ENCODE measurements around the gene SORL1. TPM values are rescaled to one million over a fixed set of nuclear protein-coding genes. Genes with fewer than 3 reads are reported as not detected.

SORL1 gene
- total RNA-seq, 1 experiment from 2014 or later = 4.9 TPM

GRCh38 chr11:121659811-121660210 is 207.7 kb downstream of the SORL1 start:
- H4K20me1 ChIP-seq (ENCODE audit: insufficient read depth) = no peaks in the 10 kb centered on the region
- no TSS peak for BruUV-seq (replicated peaks)
- peaks cover 6% of the 10 kb centered on the region; the same call in 1 of the 2 replicates for H3K4me1 ChIP-seq (replicated peaks; ENCODE audit: insufficient read depth)
- H3K27ac ChIP-seq = no peak overlapping the region
- H3K36me3 ChIP-seq (ENCODE audit: low read depth) = no peaks in the 10 kb centered on the region
- TF ChIP-seq EZH2 (IDR thresholded peaks at IDR 0.05; ENCODE audit: low read depth) = no peak
- TF ChIP-seq, protein P1, sequence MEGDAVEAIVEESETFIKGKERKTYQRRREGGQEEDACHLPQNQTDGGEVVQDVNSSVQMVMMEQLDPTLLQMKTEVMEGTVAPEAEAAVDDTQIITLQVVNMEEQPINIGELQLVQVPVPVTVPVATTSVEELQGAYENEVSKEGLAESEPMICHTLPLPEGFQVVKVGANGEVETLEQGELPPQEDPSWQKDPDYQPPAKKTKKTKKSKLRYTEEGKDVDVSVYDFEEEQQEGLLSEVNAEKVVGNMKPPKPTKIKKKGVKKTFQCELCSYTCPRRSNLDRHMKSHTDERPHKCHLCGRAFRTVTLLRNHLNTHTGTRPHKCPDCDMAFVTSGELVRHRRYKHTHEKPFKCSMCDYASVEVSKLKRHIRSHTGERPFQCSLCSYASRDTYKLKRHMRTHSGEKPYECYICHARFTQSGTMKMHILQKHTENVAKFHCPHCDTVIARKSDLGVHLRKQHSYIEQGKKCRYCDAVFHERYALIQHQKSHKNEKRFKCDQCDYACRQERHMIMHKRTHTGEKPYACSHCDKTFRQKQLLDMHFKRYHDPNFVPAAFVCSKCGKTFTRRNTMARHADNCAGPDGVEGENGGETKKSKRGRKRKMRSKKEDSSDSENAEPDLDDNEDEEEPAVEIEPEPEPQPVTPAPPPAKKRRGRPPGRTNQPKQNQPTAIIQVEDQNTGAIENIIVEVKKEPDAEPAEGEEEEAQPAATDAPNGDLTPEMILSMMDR (conservative IDR thresholded peaks at IDR 0.05) = no peak
- no peaks in the 10 kb centered on the region for H3K9me2 ChIP-seq (ENCODE audit: insufficient read depth)
- no peak overlapping the region for H3K4me3 ChIP-seq
- CTCF ChIA-PET = no interaction called here
- intact Hi-C loops (cut with micrococcal nuclease; ENCODE audit: unreplicated experiment) = loop anchor here (10.0 kb wide), 2 partner anchors 475 to 1125 kb away; no protein-coding TSS in a partner anchor
- H3K4me2 ChIP-seq = no peak overlapping the region
- H2AFZ ChIP-seq = no peak overlapping the region
- no peaks in the 10 kb centered on the region for H3K79me2 ChIP-seq (ENCODE audit: low read depth)
- no peaks in the 10 kb centered on the region for H3F3A ChIP-seq (ENCODE audit: insufficient read depth, low read depth)
- no peaks in the 10 kb centered on the region for H3K9me3 ChIP-seq (ENCODE audit: insufficient read depth, low read depth)
- DNase-seq = no peak
- 0 out of 2 replicates have a peak, but pooled peaks cover 8% of the 10 kb centered on the region for H3K27me3 ChIP-seq (ENCODE audit: insufficient read depth, low read depth)
- POLR2A ChIA-PET (ENCODE audit: unreplicated experiment) = no interaction called here

GRCh38 chr11:121661880-121662486 is 209.9 kb downstream of the SORL1 start:
- intact Hi-C loops (cut with micrococcal nuclease; ENCODE audit: unreplicated experiment) = no loop called here
- no peak overlapping the region for H3K27ac ChIP-seq
- TF ChIP-seq, protein P1 (conservative IDR thresholded peaks at IDR 0.05) = no peak
- no peak for TF ChIP-seq EZH2 (IDR thresholded peaks at IDR 0.05; ENCODE audit: low read depth)
- H4K20me1 ChIP-seq (ENCODE audit: insufficient read depth) = no peaks in the 10 kb centered on the region
- H3K79me2 ChIP-seq (ENCODE audit: low read depth) = no peaks in the 10 kb centered on the region
- no peak for DNase-seq
- H3F3A ChIP-seq (ENCODE audit: insufficient read depth, low read depth) = no peaks in the 10 kb centered on the region
- H3K4me3 ChIP-seq = no peak overlapping the region
- no peaks in the 10 kb centered on the region for H3K9me3 ChIP-seq (ENCODE audit: insufficient read depth, low read depth)
- no peaks in the 10 kb centered on the region for H3K4me1 ChIP-seq (replicated peaks; ENCODE audit: insufficient read depth)
- 0 out of 2 replicates have a peak, but pooled peaks cover 8% of the 10 kb centered on the region for H3K27me3 ChIP-seq (ENCODE audit: insufficient read depth, low read depth)
- POLR2A ChIA-PET (ENCODE audit: unreplicated experiment) = no interaction called here
- BruUV-seq (replicated peaks) = no TSS peak
- CTCF ChIA-PET = interaction anchor here (0.6 kb wide), 1 partner anchor 967 kb away, joined by 3 read pairs; no protein-coding TSS in a partner anchor
- H3K9me2 ChIP-seq (ENCODE audit: insufficient read depth) = no peaks in the 10 kb centered on the region
- no peak overlapping the region for H2AFZ ChIP-seq
- H3K36me3 ChIP-seq (ENCODE audit: low read depth) = no peaks in the 10 kb centered on the region
- H3K4me2 ChIP-seq = no peak overlapping the region

DNA sequence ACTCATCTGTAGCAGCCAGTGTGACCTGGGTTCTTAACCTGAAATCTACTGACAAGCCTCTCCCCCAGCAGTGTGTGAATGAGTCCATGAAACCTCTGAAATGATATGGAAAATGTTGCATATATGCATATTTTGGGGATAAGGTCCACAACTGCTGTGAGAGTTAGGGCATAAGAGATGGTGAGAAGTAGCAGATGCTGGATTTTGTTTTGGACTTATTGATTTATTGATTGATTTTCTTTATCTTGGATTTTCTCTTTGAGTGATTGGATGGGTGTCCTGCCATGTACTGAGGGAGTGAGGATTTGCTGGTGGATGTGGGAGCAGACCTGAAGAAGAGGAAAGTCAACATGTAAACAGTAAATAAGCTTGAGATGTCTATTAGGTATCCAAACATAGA is 212.0 kb downstream of the SORL1 start:
- Histone ChIP-seq H2AFZ (no peak overlapping the region), H3K9me3 (ENCODE audit: insufficient read depth, low read depth) (no peaks in the 10 kb centered on the region), H3K4me2 (no peak overlapping the region), H3K9me2 (ENCODE audit: insufficient read depth) (no peaks in the 10 kb centered on the region), H3K4me3 (no peak overlapping the region), H3K27me3 (ENCODE audit: insufficient read depth, low read depth) (0 out of 2 replicates have a peak, but pooled peaks cover 8% of the 10 kb centered on the region), H3K27ac (no peak overlapping the region), H3K79me2 (ENCODE audit: low read depth) (no peaks in the 10 kb centered on the region), H3F3A (ENCODE audit: insufficient read depth, low read depth) (no peaks in the 10 kb centered on the region), H4K20me1 (ENCODE audit: insufficient read depth) (no peaks in the 10 kb centered on the region), H3K4me1 (replicated peaks; ENCODE audit: insufficient read depth) (no peaks in the 10 kb centered on the region), H3K36me3 (ENCODE audit: low read depth) (no peaks in the 10 kb centered on the region)
- TF ChIP-seq, protein P1 (conservative IDR thresholded peaks at IDR 0.05) = no peak
- TF ChIP-seq EZH2 (IDR thresholded peaks at IDR 0.05; ENCODE audit: low read depth) = no peak
- intact Hi-C loops (cut with micrococcal nuclease; ENCODE audit: unreplicated experiment) = no loop called here
- no TSS peak for BruUV-seq (replicated peaks)
- CTCF ChIA-PET = no interaction called here
- POLR2A ChIA-PET (ENCODE audit: unreplicated experiment) = no interaction called here
- no peak for DNase-seq
